ENCODE measurements around the gene SCOC.

DNA sequence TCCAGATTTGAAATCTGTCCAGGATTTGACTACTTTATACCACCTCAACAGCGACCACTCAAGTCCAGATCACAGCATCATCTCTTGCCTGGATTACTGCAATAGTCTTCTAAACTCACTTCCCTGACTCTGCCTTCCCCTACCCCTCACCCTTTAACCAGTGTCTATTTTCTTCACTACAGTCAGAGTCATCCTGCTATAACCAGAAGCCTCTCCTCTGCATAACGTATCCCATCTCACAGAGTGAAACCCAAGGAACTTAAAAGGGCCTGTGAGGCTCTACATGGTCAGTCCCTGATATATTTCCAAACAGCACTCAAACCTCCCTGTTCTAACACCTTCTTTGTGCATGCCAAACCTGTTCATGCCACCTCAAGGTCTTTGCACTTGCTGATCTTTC, 40.7 kb upstream of the SCOC start:
- TF ChIP-seq, protein P1, sequence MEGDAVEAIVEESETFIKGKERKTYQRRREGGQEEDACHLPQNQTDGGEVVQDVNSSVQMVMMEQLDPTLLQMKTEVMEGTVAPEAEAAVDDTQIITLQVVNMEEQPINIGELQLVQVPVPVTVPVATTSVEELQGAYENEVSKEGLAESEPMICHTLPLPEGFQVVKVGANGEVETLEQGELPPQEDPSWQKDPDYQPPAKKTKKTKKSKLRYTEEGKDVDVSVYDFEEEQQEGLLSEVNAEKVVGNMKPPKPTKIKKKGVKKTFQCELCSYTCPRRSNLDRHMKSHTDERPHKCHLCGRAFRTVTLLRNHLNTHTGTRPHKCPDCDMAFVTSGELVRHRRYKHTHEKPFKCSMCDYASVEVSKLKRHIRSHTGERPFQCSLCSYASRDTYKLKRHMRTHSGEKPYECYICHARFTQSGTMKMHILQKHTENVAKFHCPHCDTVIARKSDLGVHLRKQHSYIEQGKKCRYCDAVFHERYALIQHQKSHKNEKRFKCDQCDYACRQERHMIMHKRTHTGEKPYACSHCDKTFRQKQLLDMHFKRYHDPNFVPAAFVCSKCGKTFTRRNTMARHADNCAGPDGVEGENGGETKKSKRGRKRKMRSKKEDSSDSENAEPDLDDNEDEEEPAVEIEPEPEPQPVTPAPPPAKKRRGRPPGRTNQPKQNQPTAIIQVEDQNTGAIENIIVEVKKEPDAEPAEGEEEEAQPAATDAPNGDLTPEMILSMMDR (conservative IDR thresholded peaks at IDR 0.05): no peak
- TF ChIP-seq ZFX (IDR thresholded peaks at IDR 0.05): no peak

Measured in C4-2B (cell line).